Adipose tissue (tissue), 3 donors: ENCODE data around the gene RAET1G. TPM values are rescaled to one million over a fixed set of nuclear protein-coding genes. Genes with fewer than 3 reads are reported as not detected.
"Not testable (repeated sequence)": the region's sequence is repeated elsewhere in the genome, so short reads cannot be mapped to it uniquely, and the experiment has no call there.

ENCODE experiments used
- H3K27ac ChIP-seq: one replicate; pipeline ENCODE4 v1.5.1; 2013; ENCODE audit warnings: low read depth, low read length
- WGBS, 3 donors: extraction: QIAGEN DNeasy Blood & Tissue Kit; methylation state at CpG; one replicate each; pipeline ENCODE4 v1.1.7; 2013; 5-methylcytosine and 5-hydroxymethylcytosine counted together
- polyA plus RNA-seq, 3 donors: library from polyadenylated mRNA; stranded (reverse); fragments of 200-250 nt; gene quantifications; one replicate each; pipeline ENCODE4 v1.2.3, GENCODE V29; 2013
- donor health status: healthy with polysubstance abuse.
- donor health status: Bipolar disorder and iron deficiency.
- donor health status: healthy.

The RAET1G gene
- polyA plus RNA-seq, 3 donors, result 0.16 to 1.2 TPM; not detected in 1

GRCh38 chr6:149904661-149905370, 18.1 kb downstream of the RAET1G start:
- no peak overlapping the region for H3K27ac ChIP-seq
- 78 to 88% (median 87%) methylated on average over 13 of the region's 13 CpGs for WGBS, 3 donors

DNA sequence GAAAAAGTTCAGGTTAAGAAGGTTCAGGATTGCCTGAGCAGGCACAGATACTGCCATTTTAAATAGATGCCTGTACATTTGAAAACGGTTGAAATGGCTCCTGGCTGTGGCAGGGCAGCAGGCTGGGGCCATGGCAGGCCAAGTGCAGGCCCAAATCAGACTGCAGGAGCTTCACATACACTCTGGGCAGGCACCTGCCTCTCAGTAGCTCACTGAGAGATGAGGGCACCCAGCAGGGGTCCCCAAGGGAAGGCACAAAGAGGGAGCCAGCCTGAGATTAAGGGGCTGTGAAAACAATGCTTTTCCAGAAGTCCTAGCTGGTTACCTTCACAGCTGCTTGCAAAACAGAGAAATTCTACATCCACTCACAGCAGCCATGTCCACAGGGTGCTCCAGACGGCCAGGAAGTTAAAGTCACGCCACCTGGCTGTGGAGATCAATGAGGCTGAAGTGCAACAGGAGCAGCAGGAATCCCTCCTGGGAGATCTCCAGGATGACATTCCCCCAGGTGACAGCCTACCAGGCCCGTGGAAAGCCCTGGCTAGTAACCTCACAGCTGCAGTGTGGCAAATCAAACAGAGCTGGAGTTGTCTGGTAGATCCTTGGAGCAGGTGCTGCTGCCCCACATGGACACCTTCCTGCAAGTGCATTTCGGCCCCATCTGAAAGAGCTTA, 18.8 kb downstream of the RAET1G start:
- WGBS, 3 donors, result 70 to 80% (median 76%) methylated on average over 5 of the region's 5 CpGs
- H3K27ac ChIP-seq, result no peak overlapping the region

DNA sequence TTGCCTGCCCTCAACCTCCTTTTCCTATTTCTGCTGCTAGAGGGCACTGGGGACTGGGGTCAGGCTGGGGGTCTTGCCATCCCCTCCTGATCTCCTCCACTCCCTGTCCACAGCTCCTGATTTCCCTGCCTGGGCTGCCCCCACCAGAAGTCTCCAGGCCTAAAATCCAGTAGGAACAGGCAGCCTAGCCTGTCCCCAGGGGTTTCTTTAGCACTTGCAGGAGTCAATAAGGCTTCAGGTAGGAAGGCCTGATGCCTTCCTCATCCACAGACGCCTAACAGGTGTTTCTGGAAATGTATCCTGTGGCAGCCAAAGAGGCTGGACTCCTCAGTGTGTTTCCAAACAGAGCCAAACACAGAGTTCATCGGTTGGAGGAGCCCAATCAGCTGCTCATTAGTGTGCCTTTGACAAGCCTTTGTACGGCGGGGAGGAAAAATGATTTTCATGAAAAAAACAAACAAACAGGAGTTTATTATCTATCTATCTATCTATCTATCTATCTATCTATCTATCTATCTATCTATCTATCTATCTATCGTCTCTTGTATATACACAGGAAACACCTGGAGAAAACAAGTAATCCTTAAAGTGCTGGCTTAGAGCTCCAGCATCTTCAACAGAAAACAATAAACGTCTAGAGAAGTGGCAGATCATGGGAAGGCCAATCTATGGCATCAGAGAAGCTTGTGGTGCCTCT, 21.3 kb downstream of the RAET1G start:
- H3K27ac ChIP-seq, result no peak overlapping the region
- 83 to 87% (median 86%) methylated on average over 6 of the region's 6 CpGs for whole genome bisulfite sequencing, 3 donors

DNA sequence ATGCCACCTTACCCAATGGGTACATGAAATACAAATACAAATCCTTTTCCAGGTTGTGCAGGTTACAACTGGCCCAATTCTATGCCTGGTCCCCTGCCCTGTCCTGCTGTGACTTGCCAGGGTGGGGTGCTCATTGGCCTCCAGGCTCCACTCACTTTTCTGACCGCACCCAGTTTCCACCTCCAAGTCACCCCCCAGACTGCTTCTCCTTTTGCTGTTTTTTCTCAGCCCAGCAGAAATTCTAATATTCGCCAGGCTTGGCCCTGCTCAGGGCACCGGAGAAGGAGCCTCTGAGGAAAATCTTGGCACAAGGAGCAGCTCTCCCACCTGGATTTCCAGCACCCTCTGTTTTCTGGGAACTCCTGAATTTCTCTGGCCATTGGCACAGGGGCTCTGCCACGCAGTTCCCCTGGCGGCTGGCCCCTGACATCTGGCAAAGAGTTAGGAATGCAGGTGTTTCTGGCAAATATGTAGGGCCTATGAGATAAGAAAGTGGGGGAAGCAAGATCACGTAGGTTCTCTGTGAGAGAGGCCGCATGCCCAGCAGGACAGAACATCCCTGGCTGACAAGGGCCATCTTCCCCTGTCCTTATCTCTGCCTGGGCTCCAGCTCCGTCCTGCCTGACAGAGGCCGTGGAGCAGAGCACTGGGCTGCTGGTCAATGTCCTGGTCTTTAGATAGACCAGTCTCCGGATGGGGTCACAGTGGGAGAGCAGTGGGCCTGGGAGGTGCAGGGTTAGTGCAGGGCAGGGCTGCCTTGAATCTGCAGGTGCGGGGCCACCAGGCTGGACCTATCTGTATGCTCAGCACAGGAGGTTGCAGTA, 22.1 kb downstream of the RAET1G start:
- H3K27ac ChIP-seq, result no peak overlapping the region
- WGBS, 3 donors, result 85 to 88% (median 87%) methylated on average over 11 of the region's 11 CpGs

- 87 to 89% (median 89%) methylated on average over 7 of the region's 7 CpGs for WGBS, 3 donors
- H3K27ac ChIP-seq, result no peak overlapping the region
Observed at GRCh38 chr6:149899926-149900619, 22.8 kb downstream of the RAET1G start.

- WGBS, 3 donors, result 89 to 91% (median 90%) methylated on average over 6 of the region's 6 CpGs
- no peak overlapping the region for H3K27ac ChIP-seq
Observed at GRCh38 chr6:149899486-149899885, 23.4 kb downstream of the RAET1G start.

DNA sequence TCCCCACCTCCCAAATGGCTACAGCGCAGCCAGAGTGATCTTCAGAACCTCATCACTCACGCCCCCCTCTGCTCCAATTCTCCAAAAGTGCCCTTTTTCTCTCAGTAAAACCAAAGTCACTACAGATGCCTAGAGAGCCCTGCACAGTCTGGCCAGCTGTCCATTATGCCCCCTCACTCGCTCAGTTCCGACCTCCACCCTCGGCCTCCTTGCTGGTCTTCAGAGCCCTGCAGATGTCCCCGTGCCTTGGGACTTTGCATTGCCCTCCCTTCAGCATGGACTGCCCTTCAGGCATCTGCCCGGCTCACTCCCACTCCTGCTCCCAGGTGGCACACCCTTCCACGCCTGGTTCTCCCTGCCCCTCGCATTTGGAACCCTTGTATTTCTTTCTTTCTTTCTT, 24.0 kb downstream of the RAET1G start:
- H3K27ac ChIP-seq, result no peak overlapping the region
- 91 to 96% (median 95%) methylated on average over 9 of the region's 9 CpGs for WGBS, 3 donors

- WGBS, 3 donors, result 76 to 83% (median 77%) methylated on average over 17 of the region's 17 CpGs
- H3K27ac ChIP-seq, result no peak within 1 kb of the TSS
Observed at GRCh38 chr6:149897855-149898744, 24.8 kb downstream of the RAET1G start, which contains the start of gene RAET1E. RAET1E (minus strand) TSS chr6:149898113; CDS start chr6:149890901, 7,212 bp downstream.

GRCh38 chr6:149897015-149897697, 25.8 kb downstream of the RAET1G start:
- whole genome bisulfite sequencing, 3 donors, result 41 to 72% (median 49%) methylated on average over 13 of the region's 13 CpGs
- H3K27ac ChIP-seq, result no peak overlapping the region

- H3K27ac ChIP-seq, result no peak overlapping the region
- WGBS, 3 donors, result 78 to 93% (median 88%) methylated on average over 3 of the region's 3 CpGs
Observed at GRCh38 chr6:149896491-149896890, 26.4 kb downstream of the RAET1G start.

DNA sequence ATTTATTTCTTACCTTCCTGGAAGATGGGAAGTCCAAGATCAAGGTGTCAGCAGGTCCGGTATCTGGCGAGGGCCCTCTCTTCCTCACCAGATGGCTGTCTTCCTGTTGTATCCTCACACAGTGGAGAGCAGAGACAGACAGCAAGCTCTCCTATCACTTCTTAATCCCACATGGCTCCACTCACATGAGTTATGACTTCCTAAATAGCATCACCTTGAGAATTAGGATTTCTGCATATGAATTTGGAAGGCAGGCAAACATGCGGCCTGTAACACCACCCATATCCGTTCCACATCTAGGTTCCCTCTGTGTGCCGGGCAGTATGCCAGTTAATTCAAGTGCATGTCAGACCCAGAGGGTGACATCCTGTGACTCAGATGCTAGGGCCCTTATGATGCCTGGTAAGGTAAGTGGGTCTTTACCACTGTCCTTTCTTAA, 27.1 kb downstream of the RAET1G start:
- no peak overlapping the region for H3K27ac ChIP-seq
- 28 to 66% (median 39%) methylated on average over 5 of the region's 5 CpGs for WGBS, 3 donors

DNA sequence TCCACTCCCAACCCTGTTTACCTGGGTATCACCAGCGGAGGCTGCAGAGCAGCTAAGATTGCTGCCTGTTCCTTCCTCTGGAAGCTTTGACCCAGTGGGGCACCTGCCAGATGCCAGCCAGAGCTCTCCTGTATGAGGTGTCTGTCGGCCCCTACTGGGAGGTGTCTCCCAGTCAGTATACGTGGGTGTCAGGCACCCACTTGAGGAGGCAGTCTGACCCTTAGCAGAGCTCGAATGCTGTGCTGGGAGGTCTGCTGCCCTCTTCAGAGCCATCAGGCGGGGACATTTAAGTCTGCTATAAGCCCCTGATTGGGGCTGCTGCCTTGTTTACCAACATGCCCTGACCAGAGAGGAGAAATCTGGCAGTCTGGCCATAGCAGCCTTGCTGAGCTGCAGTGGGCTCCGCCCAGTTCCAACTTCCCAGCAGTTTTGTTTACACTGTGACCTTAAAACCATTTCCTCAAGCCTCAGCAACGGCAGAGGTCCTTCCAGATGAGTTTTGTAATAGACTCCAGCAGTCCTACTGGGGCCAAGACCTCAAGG, 27.8 kb downstream of the RAET1G start:
- H3K27ac ChIP-seq, result no peak overlapping the region
- 32 to 43% (median 35%) methylated on average over 7 of the region's 7 CpGs for WGBS, 3 donors

GRCh38 chr6:149891864-149892263, 31.1 kb downstream of the RAET1G start:
- not testable (repeated sequence) for H3K27ac ChIP-seq
- 77 to 88% (median 85%) methylated on average over 6 of the region's 6 CpGs for WGBS, 3 donors

DNA sequence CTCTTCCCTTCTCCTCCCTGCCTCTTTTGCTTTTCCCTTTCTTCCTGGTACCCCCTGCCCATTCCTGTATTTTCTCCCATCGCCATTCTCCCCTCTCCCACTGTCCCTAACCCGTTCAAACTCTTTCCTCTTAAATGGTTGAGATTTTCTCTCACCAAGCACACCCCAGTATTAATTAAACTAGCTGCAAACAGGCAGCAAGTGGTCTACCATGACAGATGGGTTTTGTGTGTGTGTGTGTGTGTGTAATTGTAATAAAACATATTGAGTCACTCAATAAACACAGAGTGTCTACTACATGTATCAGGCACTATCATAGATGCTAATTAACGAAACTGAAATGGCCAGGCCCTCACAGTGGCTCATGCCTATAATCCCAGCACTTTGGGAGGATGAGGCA, 31.7 kb downstream of the RAET1G start:
- 75 to 94% (median 86%) methylated on average over 3 of the region's 3 CpGs for WGBS, 3 donors
- H3K27ac ChIP-seq, result no peak overlapping the region

GRCh38 chr6:149890629-149891045, 32.3 kb downstream of the RAET1G start:
- no peak overlapping the region for H3K27ac ChIP-seq
- WGBS, 3 donors, result 61 to 80% (median 67%) methylated on average over 6 of the region's 6 CpGs

DNA sequence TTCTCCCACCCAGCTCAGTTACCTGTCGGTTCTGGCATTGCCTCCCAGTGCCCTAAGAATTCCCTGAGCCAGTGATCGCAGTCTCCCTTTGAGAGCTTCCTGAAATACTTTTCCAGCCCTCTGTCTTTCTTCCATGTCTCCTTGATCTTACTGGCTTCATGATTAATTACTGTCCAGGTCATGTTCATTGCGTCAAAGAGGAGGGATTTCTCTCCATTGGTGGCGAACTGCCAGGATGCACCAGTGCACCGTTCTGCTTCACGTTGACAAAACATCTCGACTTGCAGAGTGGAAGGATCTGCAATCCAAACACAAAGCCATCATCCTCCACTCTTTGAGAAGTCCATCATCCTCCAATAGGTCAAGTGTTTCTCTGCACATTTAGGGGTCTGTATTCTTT, 33.6 kb downstream of the RAET1G start:
- 71 to 89% (median 73%) methylated on average over 7 of the region's 7 CpGs for WGBS, 3 donors
- H3K27ac ChIP-seq, result no peak overlapping the region
